GM23338 (cell line): Measurements from ENCODE around the gene DOCK2. TPM values are rescaled to one million over a fixed set of nuclear protein-coding genes. Genes with fewer than 3 reads are reported as not detected.

ENCODE experiments used
- ATAC-seq: fragments of 200-7000 bp; cut with Tn5 transposase; 3 replicates; pipeline ENCODE4 v1.9.1; 2020
- DNase-seq: peaks from one replicate; pipeline ENCODE4 v3.0.0-alpha.2; 2015; ENCODE audit warnings: low spot score
- H2AFZ ChIP-seq: fragments of 200-600 bp; sonication (generic); 2 replicates; pipeline ENCODE4 v1.8.0; 2016; ENCODE audit warnings: antibody characterized with exemption, mild to moderate bottlenecking, moderate library complexity
- H3F3A ChIP-seq: fragments of 200-600 bp; sonication (generic); replicated peaks from 2 replicates; pipeline ENCODE4 v1.8.0; 2017; ENCODE audit warnings: antibody characterized with exemption, mixed run types, low read depth
- H3K27ac ChIP-seq: fragments of 200-600 bp; sonication (generic); 2 replicates; pipeline ENCODE4 v1.6.1; 2016; ENCODE audit warnings: low read depth
- H3K27me3 ChIP-seq: fragments of 200-600 bp; sonication (generic); 2 replicates; pipeline ENCODE4 v1.8.0; 2016; ENCODE audit warnings: mild to moderate bottlenecking, mixed run types, moderate library complexity; ENCODE audit not compliant: insufficient read depth
- H3K36me3 ChIP-seq: fragments of 200-600 bp; sonication (generic); 2 replicates; pipeline ENCODE4 v1.8.0; 2016; ENCODE audit warnings: mild to moderate bottlenecking; ENCODE audit not compliant: insufficient read depth
- H3K4me1 ChIP-seq: fragments of 200-600 bp; sonication (generic); 2 replicates; pipeline ENCODE4 v1.8.0; 2016; ENCODE audit warnings: mild to moderate bottlenecking, moderate library complexity; ENCODE audit not compliant: insufficient read depth
- H3K4me2 ChIP-seq: fragments of 200-600 bp; sonication (generic); 2 replicates; pipeline ENCODE4 v1.7.1; 2017; ENCODE audit warnings: mixed run types
- H3K4me3 ChIP-seq: fragments of 200-600 bp; sonication (generic); 2 replicates; pipeline ENCODE4 v1.6.1; 2016; ENCODE audit warnings: mixed run types
- H3K79me2 ChIP-seq: fragments of 200-600 bp; sonication (generic); replicated peaks from 2 replicates; pipeline ENCODE4 v1.8.0; 2017; ENCODE audit warnings: mild to moderate bottlenecking; ENCODE audit not compliant: insufficient read depth
- H3K9me2 ChIP-seq: fragments of 200-600 bp; sonication (generic); 2 replicates; pipeline ENCODE4 v1.8.0; 2017; ENCODE audit not compliant: insufficient read depth
- H4K20me1 ChIP-seq: fragments of 200-600 bp; sonication (generic); replicated peaks from 2 replicates; pipeline ENCODE4 v1.8.0; 2017; ENCODE audit warnings: mild to moderate bottlenecking; ENCODE audit not compliant: insufficient read depth
- H3K27ac Mint-ChIP-seq: 2 replicates; pipeline ENCODE4 v1.8.0; 2020; ENCODE audit warnings: inconsistent platforms, mild to moderate bottlenecking, moderate library complexity, mixed read lengths
- H3K27me3 Mint-ChIP-seq: 3 replicates; pipeline ENCODE4 v1.8.0; 2022; ENCODE audit warnings: low read depth, mild to moderate bottlenecking, moderate library complexity, mixed read lengths, inconsistent platforms; ENCODE audit not compliant: insufficient read depth, poor library complexity
- H3K36me3 Mint-ChIP-seq: 3 replicates; pipeline ENCODE4 v1.8.0; 2021; ENCODE audit warnings: low read depth, mild to moderate bottlenecking, inconsistent platforms, moderate library complexity, mixed read lengths
- H3K4me1 Mint-ChIP-seq: 3 replicates; pipeline ENCODE4 v1.8.0; 2020; ENCODE audit warnings: mild to moderate bottlenecking, inconsistent platforms, mixed read lengths
- H3K4me3 Mint-ChIP-seq: 3 replicates; pipeline ENCODE4 v1.8.0; 2021; ENCODE audit warnings: moderate library complexity, mild to moderate bottlenecking, inconsistent platforms, mixed read lengths
- H3K9me3 Mint-ChIP-seq: 3 replicates; pipeline ENCODE4 v1.8.0; 2020; ENCODE audit warnings: moderate library complexity, mild to moderate bottlenecking, inconsistent platforms, mixed read lengths
- CREB1 ChIP-seq: fragments of 250-450 bp; sonication (Bioruptor Pico); IDR thresholded peaks from 2 replicates; pipeline ENCODE4 v1.5.0; 2020; ENCODE audit warnings: low read depth, mild to moderate bottlenecking, moderate library complexity
- CTCF ChIP-seq, 2 experiments: fragments of 200-600 bp in 1 of 2; sonication (generic) in 1 of 2; conservative IDR thresholded peaks; 2 replicates each; pipeline versions ENCODE4 v1.5.1 to v1.6.1; 2016 to 2017; ENCODE audit warnings: antibody characterized with exemption in 2 of 2, low read depth in 2 of 2, mild to moderate bottlenecking in 2 of 2, moderate library complexity in 1 of 2
- ETS1 ChIP-seq: IDR thresholded peaks from 2 replicates; pipeline ENCODE4 v1.6.1; 2016; ENCODE audit warnings: antibody characterized with exemption
- EZH2 ChIP-seq: fragments of 200-600 bp; sonication (generic); IDR thresholded peaks from one replicate; pipeline ENCODE4 v1.8.0; 2017; ENCODE audit warnings: antibody characterized with exemption, mild to moderate bottlenecking, low read depth; ENCODE audit not compliant: unreplicated experiment
- EZH2phosphoT487 ChIP-seq: fragments of 200-600 bp; sonication (generic); IDR thresholded peaks from one replicate; pipeline ENCODE4 v1.8.1; 2018; ENCODE audit warnings: antibody characterized with exemption; ENCODE audit not compliant: unreplicated experiment
- JUNB ChIP-seq: IDR thresholded peaks from one replicate; pipeline ENCODE4 v1.6.1; 2016; ENCODE audit warnings: antibody characterized with exemption; ENCODE audit not compliant: unreplicated experiment
- NANOG ChIP-seq: IDR thresholded peaks from 2 replicates; pipeline ENCODE4 v1.6.1; 2016; ENCODE audit warnings: antibody characterized with exemption, borderline replicate concordance
- POLR2AphosphoS5 ChIP-seq: IDR thresholded peaks from 2 replicates; pipeline ENCODE4 v1.6.1; 2016; ENCODE audit warnings: antibody characterized with exemption, low read depth
- STAT1 ChIP-seq: IDR thresholded peaks from one replicate; pipeline ENCODE4 v1.6.1; 2016; ENCODE audit warnings: antibody characterized with exemption; ENCODE audit not compliant: unreplicated experiment
- ZNF114 ChIP-seq: fragments of 250-450 bp; sonication (Bioruptor Pico); IDR thresholded peaks from 2 replicates; pipeline ENCODE4 v1.5.0; 2020; ENCODE audit warnings: mild to moderate bottlenecking, moderate library complexity
- ZNF331 ChIP-seq: fragments of 250-450 bp; sonication (Bioruptor Pico); IDR thresholded peaks from 2 replicates; pipeline ENCODE4 v1.5.0; 2020; ENCODE audit warnings: low read depth, mild to moderate bottlenecking, moderate library complexity
- polyA plus RNA-seq: library from polyadenylated mRNA; unstranded; fragments of >200 nt; fragmentation: Nextera tagmentation; extraction: Ambion mirVana; gene quantifications from 2 replicates; pipeline ENCODE4 v1.2.1, GENCODE V29; 2016
- total RNA-seq: library from RNA; depleted of rRNA; stranded (reverse); fragments of >200 nt; shearing (Covaris generic); gene quantifications from 2 replicates; pipeline ENCODE4 v1.2.3, GENCODE V29; 2014
- TF ChIP-seq, protein P1 (sequence below): fragments of 250-450 bp; sonication (Bioruptor Pico); IDR thresholded peaks from 2 replicates; pipeline ENCODE4 v1.5.0; 2020; ENCODE audit warnings: mild to moderate bottlenecking, moderate library complexity
- TF ChIP-seq, protein P2 (sequence below): IDR thresholded peaks from one replicate; pipeline ENCODE4 v1.6.1; 2018; ENCODE audit warnings: antibody characterized with exemption; ENCODE audit not compliant: unreplicated experiment

The DOCK2 gene
- total and polyA plus RNA-seq, 2 experiments from 2014 or later = 3.7 to 9.4 TPM

GRCh38 chr5:169910393-169910792 is 273.3 kb downstream of the DOCK2 start:
- Mint-ChIP-seq H3K27me3 (peaks cover 6% of the 10 kb centered on the region), H3K9me3 (no peaks in the 10 kb centered on the region), H3K4me3 (no peak overlapping the region), H3K36me3 (no peaks in the 10 kb centered on the region), H3K4me1 (peaks cover 9% of the 10 kb centered on the region; the same call in 2 of the 3 replicates), H3K27ac (no peak overlapping the region; the same call in 1 of the 2 replicates)
- no peak overlapping the region for H3K4me3 ChIP-seq
- H3K27ac ChIP-seq = no peak overlapping the region
- DNase-seq = no peak
- no peak overlapping the region; the same call in 1 of the 2 replicates for H2AFZ ChIP-seq
- H3K36me3 ChIP-seq = no peaks in the 10 kb centered on the region
- no peaks in the 10 kb centered on the region for H3K27me3 ChIP-seq
- H3K79me2 ChIP-seq = no peaks in the 10 kb centered on the region
- no peak for ATAC-seq
- H3F3A ChIP-seq = no peaks in the 10 kb centered on the region
- H3K4me2 ChIP-seq = no peak overlapping the region
- H3K4me1 ChIP-seq = no peaks in the 10 kb centered on the region
- TF ChIP-seq EZH2phosphoT487 = no peak
- TF ChIP-seq STAT1 = no peak
- TF ChIP-seq, protein P1, sequence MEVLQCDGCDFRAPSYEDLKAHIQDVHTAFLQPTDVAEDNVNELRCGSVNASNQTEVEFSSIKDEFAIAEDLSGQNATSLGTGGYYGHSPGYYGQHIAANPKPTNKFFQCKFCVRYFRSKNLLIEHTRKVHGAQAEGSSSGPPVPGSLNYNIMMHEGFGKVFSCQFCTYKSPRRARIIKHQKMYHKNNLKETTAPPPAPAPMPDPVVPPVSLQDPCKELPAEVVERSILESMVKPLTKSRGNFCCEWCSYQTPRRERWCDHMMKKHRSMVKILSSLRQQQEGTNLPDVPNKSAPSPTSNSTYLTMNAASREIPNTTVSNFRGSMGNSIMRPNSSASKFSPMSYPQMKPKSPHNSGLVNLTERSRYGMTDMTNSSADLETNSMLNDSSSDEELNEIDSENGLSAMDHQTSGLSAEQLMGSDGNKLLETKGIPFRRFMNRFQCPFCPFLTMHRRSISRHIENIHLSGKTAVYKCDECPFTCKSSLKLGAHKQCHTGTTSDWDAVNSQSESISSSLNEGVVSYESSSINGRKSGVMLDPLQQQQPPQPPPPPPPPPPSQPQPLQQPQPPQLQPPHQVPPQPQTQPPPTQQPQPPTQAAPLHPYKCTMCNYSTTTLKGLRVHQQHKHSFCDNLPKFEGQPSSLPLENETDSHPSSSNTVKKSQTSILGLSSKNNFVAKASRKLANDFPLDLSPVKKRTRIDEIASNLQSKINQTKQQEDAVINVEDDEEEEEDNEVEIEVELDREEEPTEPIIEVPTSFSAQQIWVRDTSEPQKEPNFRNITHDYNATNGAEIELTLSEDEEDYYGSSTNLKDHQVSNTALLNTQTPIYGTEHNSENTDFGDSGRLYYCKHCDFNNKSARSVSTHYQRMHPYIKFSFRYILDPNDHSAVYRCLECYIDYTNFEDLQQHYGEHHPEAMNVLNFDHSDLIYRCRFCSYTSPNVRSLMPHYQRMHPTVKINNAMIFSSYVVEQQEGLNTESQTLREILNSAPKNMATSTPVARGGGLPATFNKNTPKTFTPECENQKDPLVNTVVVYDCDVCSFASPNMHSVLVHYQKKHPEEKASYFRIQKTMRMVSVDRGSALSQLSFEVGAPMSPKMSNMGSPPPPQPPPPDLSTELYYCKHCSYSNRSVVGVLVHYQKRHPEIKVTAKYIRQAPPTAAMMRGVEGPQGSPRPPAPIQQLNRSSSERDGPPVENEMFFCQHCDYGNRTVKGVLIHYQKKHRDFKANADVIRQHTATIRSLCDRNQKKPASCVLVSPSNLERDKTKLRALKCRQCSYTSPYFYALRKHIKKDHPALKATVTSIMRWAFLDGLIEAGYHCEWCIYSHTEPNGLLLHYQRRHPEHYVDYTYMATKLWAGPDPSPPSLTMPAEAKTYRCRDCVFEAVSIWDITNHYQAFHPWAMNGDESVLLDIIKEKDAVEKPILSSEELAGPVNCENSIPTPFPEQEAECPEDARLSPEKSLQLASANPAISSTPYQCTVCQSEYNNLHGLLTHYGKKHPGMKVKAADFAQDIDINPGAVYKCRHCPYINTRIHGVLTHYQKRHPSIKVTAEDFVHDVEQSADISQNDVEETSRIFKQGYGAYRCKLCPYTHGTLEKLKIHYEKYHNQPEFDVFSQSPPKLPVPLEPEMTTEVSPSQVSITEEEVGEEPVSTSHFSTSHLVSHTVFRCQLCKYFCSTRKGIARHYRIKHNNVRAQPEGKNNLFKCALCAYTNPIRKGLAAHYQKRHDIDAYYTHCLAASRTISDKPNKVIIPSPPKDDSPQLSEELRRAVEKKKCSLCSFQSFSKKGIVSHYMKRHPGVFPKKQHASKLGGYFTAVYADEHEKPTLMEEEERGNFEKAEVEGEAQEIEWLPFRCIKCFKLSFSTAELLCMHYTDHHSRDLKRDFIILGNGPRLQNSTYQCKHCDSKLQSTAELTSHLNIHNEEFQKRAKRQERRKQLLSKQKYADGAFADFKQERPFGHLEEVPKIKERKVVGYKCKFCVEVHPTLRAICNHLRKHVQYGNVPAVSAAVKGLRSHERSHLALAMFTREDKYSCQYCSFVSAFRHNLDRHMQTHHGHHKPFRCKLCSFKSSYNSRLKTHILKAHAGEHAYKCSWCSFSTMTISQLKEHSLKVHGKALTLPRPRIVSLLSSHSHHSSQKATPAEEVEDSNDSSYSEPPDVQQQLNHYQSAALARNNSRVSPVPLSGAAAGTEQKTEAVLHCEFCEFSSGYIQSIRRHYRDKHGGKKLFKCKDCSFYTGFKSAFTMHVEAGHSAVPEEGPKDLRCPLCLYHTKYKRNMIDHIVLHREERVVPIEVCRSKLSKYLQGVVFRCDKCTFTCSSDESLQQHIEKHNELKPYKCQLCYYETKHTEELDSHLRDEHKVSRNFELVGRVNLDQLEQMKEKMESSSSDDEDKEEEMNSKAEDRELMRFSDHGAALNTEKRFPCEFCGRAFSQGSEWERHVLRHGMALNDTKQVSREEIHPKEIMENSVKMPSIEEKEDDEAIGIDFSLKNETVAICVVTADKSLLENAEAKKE (CRISPR knock-in tag) = no peak
- TF ChIP-seq, protein P2, sequence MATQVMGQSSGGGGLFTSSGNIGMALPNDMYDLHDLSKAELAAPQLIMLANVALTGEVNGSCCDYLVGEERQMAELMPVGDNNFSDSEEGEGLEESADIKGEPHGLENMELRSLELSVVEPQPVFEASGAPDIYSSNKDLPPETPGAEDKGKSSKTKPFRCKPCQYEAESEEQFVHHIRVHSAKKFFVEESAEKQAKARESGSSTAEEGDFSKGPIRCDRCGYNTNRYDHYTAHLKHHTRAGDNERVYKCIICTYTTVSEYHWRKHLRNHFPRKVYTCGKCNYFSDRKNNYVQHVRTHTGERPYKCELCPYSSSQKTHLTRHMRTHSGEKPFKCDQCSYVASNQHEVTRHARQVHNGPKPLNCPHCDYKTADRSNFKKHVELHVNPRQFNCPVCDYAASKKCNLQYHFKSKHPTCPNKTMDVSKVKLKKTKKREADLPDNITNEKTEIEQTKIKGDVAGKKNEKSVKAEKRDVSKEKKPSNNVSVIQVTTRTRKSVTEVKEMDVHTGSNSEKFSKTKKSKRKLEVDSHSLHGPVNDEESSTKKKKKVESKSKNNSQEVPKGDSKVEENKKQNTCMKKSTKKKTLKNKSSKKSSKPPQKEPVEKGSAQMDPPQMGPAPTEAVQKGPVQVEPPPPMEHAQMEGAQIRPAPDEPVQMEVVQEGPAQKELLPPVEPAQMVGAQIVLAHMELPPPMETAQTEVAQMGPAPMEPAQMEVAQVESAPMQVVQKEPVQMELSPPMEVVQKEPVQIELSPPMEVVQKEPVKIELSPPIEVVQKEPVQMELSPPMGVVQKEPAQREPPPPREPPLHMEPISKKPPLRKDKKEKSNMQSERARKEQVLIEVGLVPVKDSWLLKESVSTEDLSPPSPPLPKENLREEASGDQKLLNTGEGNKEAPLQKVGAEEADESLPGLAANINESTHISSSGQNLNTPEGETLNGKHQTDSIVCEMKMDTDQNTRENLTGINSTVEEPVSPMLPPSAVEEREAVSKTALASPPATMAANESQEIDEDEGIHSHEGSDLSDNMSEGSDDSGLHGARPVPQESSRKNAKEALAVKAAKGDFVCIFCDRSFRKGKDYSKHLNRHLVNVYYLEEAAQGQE = no peak
- no peak for TF ChIP-seq CREB1 (CRISPR knock-in tag)
- no peak for TF ChIP-seq ETS1
- TF ChIP-seq CTCF (conservative IDR thresholded peaks at IDR 0.05; ENCODE audit: low read depth in 2 of 2) = no peak
- TF ChIP-seq EZH2 = no peak
- TF ChIP-seq ZNF331 (CRISPR knock-in tag) = no peak
- TF ChIP-seq NANOG = no peak
- TF ChIP-seq ZNF114 (CRISPR knock-in tag) = no peak
- no peak for TF ChIP-seq JUNB
- no peak for TF ChIP-seq POLR2AphosphoS5
- H4K20me1 ChIP-seq = no peaks in the 10 kb centered on the region
- H3K9me2 ChIP-seq = no peaks in the 10 kb centered on the region
